PC-3 (cell line): ENCODE measurements around the gene ADTRP. TPM values are rescaled to one million over a fixed set of nuclear protein-coding genes. Genes with fewer than 3 reads are reported as not detected.

ENCODE experiments used
- ATAC-seq: fragments of 200-7000 bp; cut with Tn5 transposase; 2 replicates; pipeline ENCODE4 v1.9.1; 2020; ENCODE audit warnings: mild to moderate bottlenecking, moderate library complexity
- BruUV-seq: library from RNA; stranded (reverse); fragments of 400-500 nt; replicated peaks from 2 replicates; lab custom pipeline; 2021; lab: Mats Ljungman, UMichigan
- CTCF ChIA-PET: fragments of 300-600 bp; sonication (Branson Sonifier 250); formaldehyde crosslinking; loops from one replicate; lab custom pipeline; 2022; ENCODE audit warnings: antibody characterized with exemption; lab: Charles Lee
- POLR2A ChIA-PET: fragments of 300-600 bp; sonication (Branson Sonifier 250); formaldehyde crosslinking; loops from one replicate; lab custom pipeline; 2022; ENCODE audit warnings: antibody characterized with exemption; ENCODE audit not compliant: unreplicated experiment; lab: Charles Lee
- DNase-seq: peaks from one replicate; pipeline ENCODE4 v3.0.0-alpha.2; 2015
- H2AFZ ChIP-seq: fragments of 300-600 bp; sonication (generic); 2 replicates; pipeline ENCODE4 v1.6.0; 2016; ENCODE audit warnings: antibody characterized with exemption, low read length
- H3F3A ChIP-seq: fragments of 300-600 bp; sonication (generic); one replicate; pipeline ENCODE4 v1.6.0; 2017; ENCODE audit warnings: antibody characterized with exemption, low read length, control low read depth, mild to moderate bottlenecking; ENCODE audit not compliant: unreplicated experiment
- H3K27ac ChIP-seq: fragments of 300-600 bp; sonication (generic); 2 replicates; pipeline ENCODE4 v1.5.1; 2016; ENCODE audit warnings: mild to moderate bottlenecking, low read length
- H3K27me3 ChIP-seq: fragments of 300-600 bp; sonication (generic); 2 replicates; pipeline ENCODE4 v1.6.1; 2016; ENCODE audit warnings: low read length, mixed read lengths
- H3K36me3 ChIP-seq: fragments of 300-600 bp; sonication (generic); 2 replicates; pipeline ENCODE4 v1.6.1; 2016; ENCODE audit warnings: low read depth, mixed run types, low read length, mixed read lengths
- H3K4me1 ChIP-seq: fragments of 300-600 bp; sonication (generic); 2 replicates; pipeline ENCODE4 v1.5.1; 2016; ENCODE audit warnings: low read length; ENCODE audit not compliant: insufficient read depth
- H3K4me2 ChIP-seq: fragments of 300-600 bp; sonication (generic); 2 replicates; pipeline ENCODE4 v1.6.0; 2016; ENCODE audit warnings: low read length
- H3K4me3 ChIP-seq: fragments of 300-600 bp; sonication (generic); 2 replicates; pipeline ENCODE4 v1.5.1; 2016; ENCODE audit warnings: mild to moderate bottlenecking, low read length, mixed read lengths
- H3K79me2 ChIP-seq: fragments of 300-600 bp; sonication (generic); 2 replicates; pipeline ENCODE4 v1.6.1; 2017; ENCODE audit warnings: low read length, mixed read lengths
- H3K9ac ChIP-seq: fragments of 300-600 bp; sonication (generic); 2 replicates; pipeline ENCODE4 v1.6.0; 2016; ENCODE audit warnings: mild to moderate bottlenecking, low read length
- H3K9me2 ChIP-seq: fragments of 300-600 bp; sonication (generic); replicated peaks from 2 replicates; pipeline ENCODE4 v1.6.1; 2016; ENCODE audit warnings: mixed run types, low read length, mixed read lengths
- H3K9me3 ChIP-seq: fragments of 300-600 bp; sonication (generic); 2 replicates; pipeline ENCODE4 v1.6.1; 2016; ENCODE audit warnings: low read length, mixed read lengths
- H4K20me1 ChIP-seq: fragments of 300-600 bp; sonication (generic); 2 replicates; pipeline ENCODE4 v1.6.1; 2016; ENCODE audit warnings: low read length, mixed read lengths
- EZH2 ChIP-seq: fragments of 300-600 bp; sonication (generic); IDR thresholded peaks from one replicate; pipeline ENCODE4 v1.6.1; 2017; ENCODE audit warnings: antibody characterized with exemption, mild to moderate bottlenecking, low read length; ENCODE audit not compliant: unreplicated experiment
- EZH2phosphoT487 ChIP-seq: fragments of 300-600 bp; sonication (generic); IDR thresholded peaks from 2 replicates; pipeline ENCODE4 v1.6.1; 2018; ENCODE audit warnings: mild to moderate bottlenecking, antibody characterized with exemption, low read length, borderline replicate concordance
- intact Hi-C: fragments of 100-400 bp; cut with micrococcal nuclease; formaldehyde crosslinking; loops from 2 replicates; pipeline ENCODE4 v1.9.0; 2023
- total RNA-seq: library from RNA; depleted of rRNA; stranded (reverse); fragments of >200 nt; gene quantifications from 2 replicates; pipeline ENCODE4 v1.2.3, GENCODE V29; 2014
- TF ChIP-seq, protein P1 (sequence below): fragments of 300-600 bp; sonication (generic); conservative IDR thresholded peaks from 2 replicates; pipeline ENCODE4 v1.5.1; 2017; ENCODE audit warnings: antibody characterized with exemption, low read depth, mild to moderate bottlenecking, low read length

ADTRP gene
- total RNA-seq, 1 experiment from 2014 or later = not detected

DNA sequence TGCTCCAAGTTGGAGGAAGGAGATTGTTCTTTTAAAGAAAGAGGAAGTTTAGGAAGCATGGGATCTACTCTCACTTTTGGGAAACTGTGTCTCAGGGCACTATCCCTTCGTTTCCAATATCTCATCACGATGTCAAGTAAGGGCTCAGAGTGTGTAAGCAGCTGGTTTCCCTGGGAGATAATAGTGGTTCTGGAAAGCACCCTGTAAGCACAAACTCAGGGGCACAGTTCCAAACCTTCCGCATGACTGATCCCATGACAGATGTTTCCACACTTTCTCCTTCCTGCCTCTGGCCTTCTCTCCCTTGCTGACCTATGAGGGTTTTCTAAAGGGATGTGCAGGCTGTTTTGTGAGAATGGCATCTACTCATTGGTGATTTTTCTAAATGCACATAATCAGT, 33.9 kb downstream of the ADTRP start:
- H3K27ac ChIP-seq = no peak overlapping the region
- H3K4me3 ChIP-seq = no peak overlapping the region
- no peak for ATAC-seq
- no peak overlapping the region for H2AFZ ChIP-seq
- H3F3A ChIP-seq = no peaks in the 10 kb centered on the region
- ChIA-PET POLR2A (no interaction called here), CTCF (no interaction called here)
- no peak overlapping the region for H3K9ac ChIP-seq
- BruUV-seq = no TSS peak
- H3K4me2 ChIP-seq = no peak overlapping the region
- H3K9me3 ChIP-seq = no peaks in the 10 kb centered on the region
- no peaks in the 10 kb centered on the region for H3K4me1 ChIP-seq
- no peaks in the 10 kb centered on the region for H3K36me3 ChIP-seq
- H4K20me1 ChIP-seq = no peaks in the 10 kb centered on the region
- H3K79me2 ChIP-seq = no peaks in the 10 kb centered on the region
- no peaks in the 10 kb centered on the region for H3K9me2 ChIP-seq
- no peak for DNase-seq
- H3K27me3 ChIP-seq = no peaks in the 10 kb centered on the region
- intact Hi-C loops = no loop called here
- TF ChIP-seq EZH2 = no peak
- TF ChIP-seq, protein P1, sequence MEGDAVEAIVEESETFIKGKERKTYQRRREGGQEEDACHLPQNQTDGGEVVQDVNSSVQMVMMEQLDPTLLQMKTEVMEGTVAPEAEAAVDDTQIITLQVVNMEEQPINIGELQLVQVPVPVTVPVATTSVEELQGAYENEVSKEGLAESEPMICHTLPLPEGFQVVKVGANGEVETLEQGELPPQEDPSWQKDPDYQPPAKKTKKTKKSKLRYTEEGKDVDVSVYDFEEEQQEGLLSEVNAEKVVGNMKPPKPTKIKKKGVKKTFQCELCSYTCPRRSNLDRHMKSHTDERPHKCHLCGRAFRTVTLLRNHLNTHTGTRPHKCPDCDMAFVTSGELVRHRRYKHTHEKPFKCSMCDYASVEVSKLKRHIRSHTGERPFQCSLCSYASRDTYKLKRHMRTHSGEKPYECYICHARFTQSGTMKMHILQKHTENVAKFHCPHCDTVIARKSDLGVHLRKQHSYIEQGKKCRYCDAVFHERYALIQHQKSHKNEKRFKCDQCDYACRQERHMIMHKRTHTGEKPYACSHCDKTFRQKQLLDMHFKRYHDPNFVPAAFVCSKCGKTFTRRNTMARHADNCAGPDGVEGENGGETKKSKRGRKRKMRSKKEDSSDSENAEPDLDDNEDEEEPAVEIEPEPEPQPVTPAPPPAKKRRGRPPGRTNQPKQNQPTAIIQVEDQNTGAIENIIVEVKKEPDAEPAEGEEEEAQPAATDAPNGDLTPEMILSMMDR = no peak
- no peak for TF ChIP-seq EZH2phosphoT487

DNA sequence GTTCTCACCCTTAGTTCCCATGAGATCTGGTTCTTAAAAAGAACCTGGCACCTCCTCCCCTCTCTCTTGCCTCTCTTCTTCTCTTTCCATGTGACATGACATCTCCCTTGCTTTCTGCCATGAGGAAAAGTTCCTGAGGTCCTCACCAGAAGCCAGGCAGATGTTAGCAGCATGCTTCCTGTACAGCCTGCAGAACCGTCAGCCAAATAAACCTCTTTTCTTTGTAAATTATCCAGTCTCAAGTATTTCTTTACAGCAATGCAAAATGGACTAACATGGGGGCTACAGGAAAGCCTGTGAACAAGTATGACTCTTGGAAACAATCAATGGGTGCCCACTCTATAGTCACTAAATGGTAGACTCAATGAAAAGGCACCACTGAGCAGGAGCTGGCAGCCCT, 34.5 kb downstream of the ADTRP start:
- Histone ChIP-seq H3K79me2 (no peaks in the 10 kb centered on the region), H2AFZ (no peak overlapping the region), H3K4me2 (no peak overlapping the region), H3F3A (no peaks in the 10 kb centered on the region), H4K20me1 (no peaks in the 10 kb centered on the region), H3K9me2 (no peaks in the 10 kb centered on the region), H3K9ac (no peak overlapping the region), H3K9me3 (no peaks in the 10 kb centered on the region), H3K36me3 (no peaks in the 10 kb centered on the region), H3K27me3 (no peaks in the 10 kb centered on the region), H3K4me3 (no peak overlapping the region), H3K27ac (no peak overlapping the region), H3K4me1 (no peaks in the 10 kb centered on the region)
- DNase-seq (no peak), ATAC-seq (no peak)
- CTCF ChIA-PET = no interaction called here
- POLR2A ChIA-PET = no interaction called here
- TF ChIP-seq, protein P1 = no peak
- TF ChIP-seq EZH2 = no peak
- TF ChIP-seq EZH2phosphoT487 = no peak
- intact Hi-C loops = no loop called here
- no TSS peak for BruUV-seq

DNA sequence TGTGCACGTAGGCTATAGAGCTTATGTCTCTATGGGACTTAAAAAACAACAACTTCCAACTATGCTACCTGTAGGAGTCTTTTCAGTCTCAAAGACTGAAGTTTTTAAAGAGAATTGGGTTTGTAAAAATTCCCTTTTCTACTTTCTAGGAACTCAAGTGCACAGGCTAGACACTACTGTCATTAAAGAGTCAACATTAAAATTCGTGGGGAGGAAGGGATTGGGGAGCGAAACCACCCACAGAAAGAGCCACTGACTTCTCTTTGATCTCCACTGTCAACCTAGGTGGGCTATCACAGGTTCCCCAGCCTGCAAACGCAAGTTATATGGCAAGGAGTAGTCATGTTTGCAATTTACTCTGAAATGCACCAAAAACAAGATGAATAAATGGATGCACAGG, 37.7 kb downstream of the ADTRP start:
- Histone ChIP-seq H3K9me3 (no peaks in the 10 kb centered on the region), H3K4me2 (no peak overlapping the region), H3K9me2 (no peaks in the 10 kb centered on the region), H3K4me3 (no peak overlapping the region), H3K27me3 (no peaks in the 10 kb centered on the region), H3K4me1 (no peaks in the 10 kb centered on the region), H3F3A (no peaks in the 10 kb centered on the region), H3K36me3 (no peaks in the 10 kb centered on the region), H3K79me2 (no peaks in the 10 kb centered on the region), H2AFZ (no peak overlapping the region), H3K9ac (no peak overlapping the region), H3K27ac (no peak overlapping the region), H4K20me1 (no peaks in the 10 kb centered on the region)
- DNase-seq (no peak), ATAC-seq (no peak)
- BruUV-seq = no TSS peak
- intact Hi-C loops = no loop called here
- CTCF ChIA-PET = no interaction called here
- POLR2A ChIA-PET = no interaction called here
- TF ChIP-seq, protein P1 = no peak
- TF ChIP-seq EZH2 (no peak), EZH2phosphoT487 (no peak)
